Osteocyte (in vitro differentiated cells): Measurements from ENCODE around the gene ITGA11. TPM values are rescaled to one million over a fixed set of nuclear protein-coding genes. Genes with fewer than 3 reads are reported as not detected.

Experiments
- DNase-seq: peaks from one replicate; pipeline ENCODE4 v3.0.0; 2021; ENCODE audit warnings: mixed read lengths; ENCODE audit not compliant: unreplicated experiment; ENCODE audit errors: extremely low spot score
- H3K27ac Mint-ChIP-seq: one replicate; pipeline ENCODE4 v1.8.0; 2021; ENCODE audit warnings: mild to moderate bottlenecking, mixed read lengths; ENCODE audit not compliant: unreplicated experiment
- H3K27me3 Mint-ChIP-seq: one replicate; pipeline ENCODE4 v1.8.0; 2021; ENCODE audit warnings: mixed read lengths; ENCODE audit not compliant: unreplicated experiment
- H3K36me3 Mint-ChIP-seq: one replicate; pipeline ENCODE4 v1.8.0; 2021; ENCODE audit warnings: mixed read lengths; ENCODE audit not compliant: unreplicated experiment
- H3K4me1 Mint-ChIP-seq: one replicate; pipeline ENCODE4 v1.8.0; 2021; ENCODE audit warnings: mixed read lengths; ENCODE audit not compliant: unreplicated experiment
- H3K4me3 Mint-ChIP-seq: one replicate; pipeline ENCODE4 v1.8.0; 2021; ENCODE audit warnings: mild to moderate bottlenecking, moderate library complexity, mixed read lengths; ENCODE audit not compliant: unreplicated experiment
- H3K9me3 Mint-ChIP-seq: one replicate; pipeline ENCODE4 v1.8.0; 2021; ENCODE audit warnings: mixed read lengths; ENCODE audit not compliant: unreplicated experiment
- total RNA-seq: library from RNA; stranded (reverse); gene quantifications from 2 replicates; pipeline ENCODE4 v1.2.1, GENCODE V29; 2021
- TF ChIP-seq, protein P1 (sequence below): fragments of 200-600 bp; sonication (generic); IDR thresholded peaks from 2 replicates; pipeline ENCODE4 v1.5.0; 2021; ENCODE audit warnings: antibody characterized with exemption, mild to moderate bottlenecking, moderate library complexity

ITGA11 gene
- total RNA-seq, 1 donor from 2014 or later, result 1,149 TPM

GRCh38 chr15:68316061-68316804, 115.7 kb downstream of the ITGA11 start:
- Mint-ChIP-seq H3K4me1 (peaks cover 58% of the 10 kb centered on the region), H3K27ac (peak overlapping the region; percentile 79), H3K9me3 (no peaks in the 10 kb centered on the region), H3K27me3 (no peaks in the 10 kb centered on the region), H3K36me3 (peaks cover 62% of the 10 kb centered on the region), H3K4me3 (no peak overlapping the region)
- TF ChIP-seq, protein P1, sequence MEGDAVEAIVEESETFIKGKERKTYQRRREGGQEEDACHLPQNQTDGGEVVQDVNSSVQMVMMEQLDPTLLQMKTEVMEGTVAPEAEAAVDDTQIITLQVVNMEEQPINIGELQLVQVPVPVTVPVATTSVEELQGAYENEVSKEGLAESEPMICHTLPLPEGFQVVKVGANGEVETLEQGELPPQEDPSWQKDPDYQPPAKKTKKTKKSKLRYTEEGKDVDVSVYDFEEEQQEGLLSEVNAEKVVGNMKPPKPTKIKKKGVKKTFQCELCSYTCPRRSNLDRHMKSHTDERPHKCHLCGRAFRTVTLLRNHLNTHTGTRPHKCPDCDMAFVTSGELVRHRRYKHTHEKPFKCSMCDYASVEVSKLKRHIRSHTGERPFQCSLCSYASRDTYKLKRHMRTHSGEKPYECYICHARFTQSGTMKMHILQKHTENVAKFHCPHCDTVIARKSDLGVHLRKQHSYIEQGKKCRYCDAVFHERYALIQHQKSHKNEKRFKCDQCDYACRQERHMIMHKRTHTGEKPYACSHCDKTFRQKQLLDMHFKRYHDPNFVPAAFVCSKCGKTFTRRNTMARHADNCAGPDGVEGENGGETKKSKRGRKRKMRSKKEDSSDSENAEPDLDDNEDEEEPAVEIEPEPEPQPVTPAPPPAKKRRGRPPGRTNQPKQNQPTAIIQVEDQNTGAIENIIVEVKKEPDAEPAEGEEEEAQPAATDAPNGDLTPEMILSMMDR, result peak; percentile 52
- DNase-seq, result peak; percentile 84

DNA sequence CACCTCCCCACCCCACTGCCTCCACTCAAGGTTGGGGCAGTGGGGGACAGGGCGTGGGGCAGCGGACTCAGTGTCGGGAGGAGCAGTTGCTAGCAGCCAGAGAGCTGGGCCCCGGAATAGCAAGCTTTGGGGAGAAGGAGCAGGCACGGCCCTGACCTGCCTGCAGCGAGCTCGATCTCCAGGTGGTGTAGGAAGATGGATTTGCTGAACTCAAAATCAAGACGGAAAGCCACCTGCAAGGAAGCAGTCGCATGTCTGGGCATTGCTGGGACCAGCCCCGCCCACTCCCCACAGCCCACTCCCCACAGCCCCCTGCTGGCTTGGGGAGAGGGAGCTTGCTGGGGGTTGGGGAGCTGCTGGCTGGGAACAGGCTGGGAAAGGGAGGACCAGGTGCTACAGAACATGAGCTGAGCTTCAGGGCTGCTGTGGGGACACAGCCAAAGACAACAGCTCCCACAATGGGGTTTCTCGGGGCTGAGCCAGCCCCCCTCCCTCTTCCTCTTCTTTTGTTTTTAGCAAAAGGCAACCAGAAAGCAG, 116.4 kb downstream of the ITGA11 start:
- Mint-ChIP-seq H3K27ac (peak overlapping the region; percentile 79), H3K36me3 (peaks cover 62% of the 10 kb centered on the region), H3K9me3 (no peaks in the 10 kb centered on the region), H3K27me3 (no peaks in the 10 kb centered on the region), H3K4me1 (peaks cover 65% of the 10 kb centered on the region), H3K4me3 (no peak overlapping the region)
- DNase-seq, result peak; percentile 86
- TF ChIP-seq, protein P1, result no peak

- TF ChIP-seq, protein P1, result no peak
Observed at GRCh38 chr15:68315035-68315434, 116.9 kb downstream of the ITGA11 start.

DNA sequence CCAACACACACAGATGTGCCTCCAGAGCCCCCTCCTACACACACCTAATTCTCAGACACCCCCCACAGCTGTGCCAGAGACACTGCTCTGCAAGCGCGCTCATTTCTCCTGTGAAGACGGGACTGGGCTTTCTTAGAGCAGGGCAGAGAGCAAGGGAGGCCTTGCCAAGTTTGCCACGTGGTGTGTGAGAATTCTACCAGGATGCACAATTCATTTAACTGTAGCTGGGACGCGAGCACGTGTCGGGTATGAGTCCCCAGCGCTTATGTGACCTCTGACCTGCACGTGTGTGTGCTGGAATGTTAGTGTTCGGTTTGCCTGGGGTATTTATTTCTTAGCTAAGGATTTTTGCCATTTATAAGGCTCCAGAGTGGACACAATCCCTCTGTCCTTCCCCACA, 117.4 kb downstream of the ITGA11 start:
- H3K27me3 Mint-ChIP-seq, result no peaks in the 10 kb centered on the region
- peak; percentile 69 for DNase-seq
- H3K36me3 Mint-ChIP-seq, result peaks cover 63% of the 10 kb centered on the region
- H3K9me3 Mint-ChIP-seq, result no peaks in the 10 kb centered on the region
- H3K4me3 Mint-ChIP-seq, result no peak overlapping the region
- H3K4me1 Mint-ChIP-seq, result peaks cover 75% of the 10 kb centered on the region
- peak overlapping the region; percentile 79 for H3K27ac Mint-ChIP-seq
- TF ChIP-seq, protein P1, result no peak

More at GRCh38 chr15:68315035-68315434, 116.9 kb downstream of the ITGA11 start:
- Mint-ChIP-seq H3K27me3 (no peaks in the 10 kb centered on the region), H3K4me3 (peak overlapping the region; percentile 3), H3K36me3 (peaks cover 61% of the 10 kb centered on the region), H3K27ac (peak overlapping the region; percentile 79), H3K4me1 (peaks cover 70% of the 10 kb centered on the region), H3K9me3 (no peaks in the 10 kb centered on the region)
- DNase-seq, result no peak
